M059J (cell line): ENCODE data around the gene BNIP5. TPM values are rescaled to one million over a fixed set of nuclear protein-coding genes. Genes with fewer than 3 reads are reported as not detected.

Source experiments
- DNase-seq: peaks from one replicate; pipeline ENCODE4 v3.0.0-alpha.2; 2012; ENCODE audit warnings: low read depth
- total RNA-seq: library from RNA; depleted of rRNA; stranded (reverse); fragments of >200 nt; shearing (Covaris generic); gene quantifications from 2 replicates; pipeline ENCODE4 v1.2.3, GENCODE V29; 2014

BNIP5 gene
- total RNA-seq, 1 experiment from 2014 or later: not detected

- peak; percentile 55 for DNase-seq
These were observed 13.6 kb downstream of the BNIP5 start for GRCh38 chr6:36323062-36323461.

- DNase-seq: no peak
These were observed 14.1 kb downstream of the BNIP5 start for GRCh38 chr6:36322591-36322990.

GRCh38 chr6:36320475-36320874 is 16.2 kb downstream of the BNIP5 start:
- peak; percentile 26 for DNase-seq

GRCh38 chr6:36319821-36320220 is 16.9 kb downstream of the BNIP5 start:
- DNase-seq: no peak

- no peak for DNase-seq
These were observed 17.3 kb downstream of the BNIP5 start for GRCh38 chr6:36319436-36319762.

GRCh38 chr6:36318690-36319435 is 17.8 kb downstream of the BNIP5 start:
- DNase-seq: no peak

GRCh38 chr6:36317623-36318022 is 19.1 kb downstream of the BNIP5 start:
- DNase-seq: no peak

- DNase-seq: no peak
These were observed 20.8 kb downstream of the BNIP5 start for GRCh38 chr6:36315921-36316320.

- peak; percentile 82 for DNase-seq
These were observed 22.3 kb downstream of the BNIP5 start for GRCh38 chr6:36314221-36315014.

- no peak for DNase-seq
These were observed 23.1 kb downstream of the BNIP5 start for GRCh38 chr6:36313649-36313936.

- DNase-seq: no peak
These were observed 23.6 kb downstream of the BNIP5 start for GRCh38 chr6:36312854-36313648.

- no peak for DNase-seq
These were observed 26.8 kb downstream of the BNIP5 start for GRCh38 chr6:36309900-36310299.

- DNase-seq: no peak
These were observed 27.5 kb downstream of the BNIP5 start for GRCh38 chr6:36309203-36309602.

GRCh38 chr6:36308514-36308913 is 28.2 kb downstream of the BNIP5 start:
- DNase-seq: no peak

- DNase-seq: no peak
These were observed 30.3 kb downstream of the BNIP5 start for GRCh38 chr6:36306375-36306774.

- DNase-seq: no peak
These were observed 30.8 kb downstream of the BNIP5 start for GRCh38 chr6:36305885-36306284.

GRCh38 chr6:36302227-36302976 is 34.3 kb downstream of the BNIP5 start:
- peak; percentile 92 for DNase-seq

- DNase-seq: peak; percentile 29
These were observed 34.9 kb downstream of the BNIP5 start for GRCh38 chr6:36301781-36302180.

- DNase-seq: peak; percentile 60
These were observed 35.5 kb downstream of the BNIP5 start for GRCh38 chr6:36301085-36301658.

GRCh38 chr6:36298027-36298426 is 38.7 kb downstream of the BNIP5 start:
- no peak for DNase-seq

GRCh38 chr6:36297511-36297910 is 39.2 kb downstream of the BNIP5 start:
- DNase-seq: no peak

- DNase-seq: no peak
These were observed 39.6 kb downstream of the BNIP5 start for GRCh38 chr6:36297051-36297450.
